MM.1S (cell line): ENCODE results near the gene UPK1A.

Experiments used
- CTCF ChIP-seq: fragments of 300-600 bp; sonication (generic); IDR thresholded peaks from 2 replicates; pipeline ENCODE4 v1.5.1; 2016; ENCODE audit warnings: antibody characterized with exemption, low read length, mixed read lengths
- EZH2 ChIP-seq: fragments of 300-600 bp; sonication (generic); optimal IDR thresholded peaks from 2 replicates; pipeline ENCODE3; 2017; ENCODE audit warnings: low read depth, mild to moderate bottlenecking, antibody characterized with exemption, low read length, mixed read lengths

GRCh38 chr19:35725216-35725861 is 59.0 kb downstream of the UPK1A start:
- TF ChIP-seq EZH2 (no peak), CTCF (no peak)
